Activated CD4-positive, alpha-beta T cell treated with anti-CD3 and anti-CD28 coated beads, Interleukin-2, amount 10 ng/mL, durations not matched to agents 24 days and 14 days (primary cell): Measurements from ENCODE around the gene C11orf21. TPM values are rescaled to one million over a fixed set of nuclear protein-coding genes. Genes with fewer than 3 reads are reported as not detected.
A peak's percentile ranks its signal among the peaks of the same experiment; 100 is the strongest.

Source experiments
- DNase-seq: peaks from one replicate; pipeline ENCODE4 v3.0.0; 2022
- H3K27ac Mint-ChIP-seq: one replicate; pipeline ENCODE4 v1.8.0; 2022; ENCODE audit warnings: mild to moderate bottlenecking, mixed read lengths
- H3K27me3 Mint-ChIP-seq: one replicate; pipeline ENCODE4 v1.8.0; 2022; ENCODE audit warnings: mixed read lengths
- H3K36me3 Mint-ChIP-seq: one replicate; pipeline ENCODE4 v1.8.0; 2022; ENCODE audit warnings: low read depth, mild to moderate bottlenecking, mixed read lengths
- H3K4me1 Mint-ChIP-seq: one replicate; pipeline ENCODE4 v1.8.0; 2021; ENCODE audit warnings: mixed read lengths
- H3K4me3 Mint-ChIP-seq: one replicate; pipeline ENCODE4 v1.8.0; 2022; ENCODE audit warnings: mild to moderate bottlenecking, moderate library complexity, mixed read lengths
- H3K9me3 Mint-ChIP-seq: one replicate; pipeline ENCODE4 v1.8.0; 2021; ENCODE audit warnings: mixed read lengths
- intact Hi-C: fragments of 100-400 bp; cut with micrococcal nuclease; formaldehyde crosslinking; loops from one replicate; pipeline ENCODE4 v1.15.1; 2023
- total RNA-seq: library from RNA; stranded (reverse); gene quantifications from 2 replicates; pipeline ENCODE4 v1.2.3, GENCODE V29; 2022

The C11orf21 gene
- total RNA-seq, 1 donor from 2014 or later, result 2.6 TPM

DNA sequence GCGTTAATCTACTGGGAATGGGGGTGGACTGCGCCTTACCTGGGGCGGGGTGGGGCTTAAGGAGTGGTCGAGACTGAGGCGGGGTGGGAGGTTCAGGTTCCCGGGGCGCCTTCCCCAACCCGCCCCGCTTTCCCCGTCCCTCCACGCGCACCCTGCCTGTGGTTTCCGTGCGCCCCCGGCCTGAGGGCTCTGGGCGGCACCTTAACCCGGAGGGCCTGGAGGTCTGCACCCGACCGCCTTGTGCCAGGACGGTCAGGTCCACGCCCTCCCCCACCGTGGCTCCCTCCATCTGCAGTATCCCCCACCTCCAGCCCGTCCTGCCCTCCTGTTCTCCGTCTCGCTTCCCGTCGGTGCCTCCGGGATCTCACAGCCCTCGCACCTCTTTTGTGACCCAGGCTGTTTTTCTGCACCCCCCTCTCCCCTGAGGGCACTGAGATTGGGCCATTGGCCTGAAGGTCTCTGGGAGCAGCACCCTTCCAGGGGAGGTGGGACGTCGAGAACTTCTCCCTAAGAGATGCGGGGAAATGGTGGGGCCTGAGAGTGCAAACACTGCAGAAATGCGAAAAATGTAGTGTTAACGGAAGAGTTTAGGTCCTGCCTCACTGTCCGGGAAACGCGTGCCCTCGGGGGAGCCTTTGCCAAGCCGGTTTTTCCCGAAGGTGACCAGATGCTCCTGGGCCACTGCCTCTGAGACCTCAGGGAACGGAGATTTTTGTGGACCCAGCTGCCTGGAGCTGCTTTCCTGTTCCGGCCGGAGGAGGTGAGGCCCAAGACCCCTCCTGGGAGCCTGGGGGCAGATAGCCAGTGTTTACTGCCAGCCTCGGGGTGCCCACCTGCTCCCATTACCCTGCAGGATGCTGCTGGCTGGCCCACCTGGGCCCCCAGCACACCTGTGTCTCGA is 30.1 kb downstream of the C11orf21 start:
- intact Hi-C loops, result no loop called here
- peaks cover 30% of the 10 kb centered on the region for H3K27me3 Mint-ChIP-seq
- peak overlapping the region; percentile 63 for H3K4me3 Mint-ChIP-seq
- H3K4me1 Mint-ChIP-seq, result peaks cover 6% of the 10 kb centered on the region
- no peaks in the 10 kb centered on the region for H3K36me3 Mint-ChIP-seq
- H3K9me3 Mint-ChIP-seq, result no peaks in the 10 kb centered on the region
- H3K27ac Mint-ChIP-seq, result no peak overlapping the region
- DNase-seq, result no peak

DNA sequence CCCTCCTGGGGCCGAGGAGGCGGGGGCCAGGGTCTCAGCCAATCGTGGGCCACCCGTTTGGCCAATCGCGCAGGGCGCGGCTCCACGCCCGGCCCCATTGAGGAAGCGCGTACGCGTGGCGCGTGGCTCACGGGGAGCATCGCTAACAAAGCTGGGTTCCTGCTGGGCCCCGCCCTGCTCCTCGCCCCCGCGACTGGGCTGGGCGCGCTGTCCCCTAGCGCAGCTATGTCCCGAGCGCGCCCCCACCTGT is 30.7 kb downstream of the C11orf21 start:
- intact Hi-C loops, result no loop called here
- Mint-ChIP-seq H3K27ac (no peak overlapping the region), H3K4me3 (no peak overlapping the region), H3K27me3 (peaks cover 30% of the 10 kb centered on the region), H3K4me1 (peaks cover 12% of the 10 kb centered on the region), H3K36me3 (no peaks in the 10 kb centered on the region), H3K9me3 (no peaks in the 10 kb centered on the region)
- no peak for DNase-seq

DNA sequence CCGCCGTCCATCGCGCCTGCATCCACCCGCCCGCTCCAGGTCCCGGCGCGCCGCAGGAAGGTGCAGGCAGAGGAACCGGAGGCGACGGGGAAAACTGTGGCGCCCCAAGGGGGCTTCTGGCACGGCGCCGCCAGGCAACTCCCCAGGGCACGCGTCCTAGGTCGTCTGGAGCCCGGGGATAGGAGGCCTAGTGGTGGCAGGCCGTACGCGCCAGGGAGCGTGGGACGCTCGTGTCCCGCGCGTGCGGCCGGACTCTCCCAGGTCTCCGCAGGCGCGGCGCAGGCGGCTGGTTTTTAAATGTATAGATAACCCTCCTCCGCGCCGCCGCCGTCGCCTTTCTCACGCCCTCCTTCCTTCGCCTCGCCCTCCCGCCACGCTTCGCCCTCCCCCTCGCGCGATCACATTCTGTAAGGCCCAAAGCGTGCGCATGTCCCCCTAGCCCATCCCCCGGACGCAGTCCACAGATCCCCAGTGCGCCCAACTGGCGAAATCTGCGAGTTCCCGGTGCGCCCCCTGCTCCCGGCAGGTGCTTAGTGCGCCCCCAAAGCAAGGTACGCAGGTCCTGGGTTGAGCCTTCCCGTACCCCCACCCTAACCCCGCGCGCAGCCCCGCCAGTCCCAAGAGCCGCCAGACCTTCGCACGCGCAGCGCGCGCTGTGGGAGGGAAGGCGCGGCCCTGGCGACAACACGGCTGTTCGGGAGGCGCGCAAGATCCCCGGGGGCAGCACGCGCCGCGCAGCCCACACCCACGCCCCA is 31.2 kb downstream of the C11orf21 start, which contains the start of gene ASCL2:
ASCL2 (minus strand) TSS at position 267 of the 755 bp plus-strand sequence; CDS start at position 11, 256 bp downstream.
- H3K27ac Mint-ChIP-seq, result peak within 1 kb of the TSS; percentile 70
- H3K36me3 Mint-ChIP-seq, result no peaks in the 10 kb centered on the region
- intact Hi-C loops, result no loop called here
- H3K9me3 Mint-ChIP-seq, result no peaks in the 10 kb centered on the region
- H3K27me3 Mint-ChIP-seq, result peaks cover 30% of the 10 kb centered on the region
- H3K4me1 Mint-ChIP-seq, result peaks cover 17% of the 10 kb centered on the region
- peak; percentile 80 for DNase-seq
- H3K4me3 Mint-ChIP-seq, result peak within 1 kb of the TSS; percentile 70

DNA sequence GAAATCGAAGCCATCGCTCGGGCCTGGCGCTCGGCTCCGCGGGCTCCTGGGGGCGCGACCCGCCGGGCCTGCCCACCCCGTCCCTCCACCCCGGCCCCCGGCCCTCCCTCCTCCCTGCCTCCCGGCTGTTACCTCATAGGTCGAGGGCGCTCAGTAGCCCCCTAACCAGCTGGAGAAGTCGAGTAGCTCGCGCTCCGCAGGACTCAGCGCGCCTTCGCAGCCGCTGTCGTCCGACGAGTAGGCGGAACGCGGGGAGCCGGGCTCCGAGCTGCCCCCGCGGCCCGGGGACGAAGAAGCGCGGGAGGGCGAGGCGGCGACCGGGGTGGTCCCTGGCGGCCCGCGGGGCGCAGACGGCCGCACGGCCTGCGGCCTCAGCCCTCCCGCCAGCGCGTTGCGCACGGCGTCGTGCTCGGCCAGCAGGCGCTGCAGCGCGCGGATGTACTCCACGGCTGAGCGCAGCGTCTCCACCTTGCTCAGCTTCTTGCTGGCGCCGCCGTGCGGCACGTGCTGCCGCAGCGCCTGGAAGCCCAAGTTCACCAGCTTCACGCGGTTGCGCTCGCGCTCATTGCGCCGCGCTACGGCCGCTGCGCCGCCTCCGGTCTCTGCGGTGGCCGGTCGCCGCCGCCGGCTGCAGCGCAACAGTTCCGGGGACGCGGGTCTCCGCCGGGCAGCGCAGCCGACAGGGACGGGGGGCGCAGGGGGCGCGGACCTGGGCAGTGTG is 32.0 kb downstream of the C11orf21 start:
- H3K4me3 Mint-ChIP-seq, result peak overlapping the region; percentile 70
- peak; percentile 84 for DNase-seq
- H3K4me1 Mint-ChIP-seq, result peaks cover 19% of the 10 kb centered on the region
- H3K27me3 Mint-ChIP-seq, result peaks cover 30% of the 10 kb centered on the region
- H3K36me3 Mint-ChIP-seq, result no peaks in the 10 kb centered on the region
- intact Hi-C loops, result loop anchor here (2.0 to 10.0 kb wide), 3 partner anchors 193 to 615 kb away; partner anchors contain the start of gene CDKN1C
- H3K9me3 Mint-ChIP-seq, result no peaks in the 10 kb centered on the region
- peak overlapping the region; percentile 70 for H3K27ac Mint-ChIP-seq

DNA sequence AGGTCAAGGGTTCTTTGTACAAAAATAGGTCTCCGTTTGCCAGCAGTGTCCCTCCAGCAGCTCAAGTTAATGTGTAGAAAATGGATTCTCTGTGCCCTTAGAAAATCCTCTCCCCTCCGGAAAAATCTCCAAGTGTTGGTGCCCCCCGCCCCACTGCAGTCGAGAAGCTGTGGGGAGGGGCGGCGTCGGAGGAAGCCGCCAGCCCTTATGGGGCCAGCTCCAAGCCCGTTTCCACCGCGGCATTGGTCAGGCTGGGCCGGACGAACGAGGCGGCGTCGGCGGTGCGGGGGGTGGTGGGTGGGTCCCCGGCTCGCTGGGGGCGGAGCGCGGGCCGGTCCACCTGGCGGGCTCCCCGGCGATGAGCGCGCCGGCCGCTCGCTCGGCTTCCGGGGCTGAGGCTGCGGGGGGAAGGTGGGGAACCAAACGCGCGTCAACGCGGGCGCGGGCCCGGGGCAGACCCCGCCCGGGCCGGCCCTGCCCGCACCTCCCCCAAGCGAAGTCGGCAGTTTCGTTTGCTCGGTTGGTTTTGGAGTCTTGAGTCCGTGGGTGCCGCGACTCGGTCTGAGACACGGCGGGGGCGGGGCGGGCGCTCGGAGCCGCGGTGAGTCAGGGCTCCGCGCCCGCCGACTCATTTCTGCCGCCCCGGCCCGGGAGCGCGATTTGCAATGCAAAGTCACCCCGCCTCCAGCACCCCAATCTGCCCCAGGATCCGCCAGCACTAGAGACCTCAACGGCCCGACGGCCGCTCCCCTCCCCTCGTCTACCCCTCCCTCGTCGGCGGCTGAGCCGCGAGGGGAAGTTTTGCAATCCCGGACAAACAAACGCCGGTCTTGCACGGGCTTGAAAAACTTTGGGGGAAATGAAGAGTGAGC is 32.8 kb downstream of the C11orf21 start:
- H3K4me3 Mint-ChIP-seq, result peak overlapping the region; percentile 70
- DNase-seq, result peak; percentile 86
- H3K36me3 Mint-ChIP-seq, result no peaks in the 10 kb centered on the region
- H3K4me1 Mint-ChIP-seq, result peaks cover 19% of the 10 kb centered on the region
- H3K9me3 Mint-ChIP-seq, result no peaks in the 10 kb centered on the region
- peaks cover 28% of the 10 kb centered on the region for H3K27me3 Mint-ChIP-seq
- H3K27ac Mint-ChIP-seq, result peak overlapping the region; percentile 70
- intact Hi-C loops, result loop anchor here (2.0 to 10.0 kb wide), 3 partner anchors 192 to 616 kb away; partner anchors contain the start of gene CDKN1C

DNA sequence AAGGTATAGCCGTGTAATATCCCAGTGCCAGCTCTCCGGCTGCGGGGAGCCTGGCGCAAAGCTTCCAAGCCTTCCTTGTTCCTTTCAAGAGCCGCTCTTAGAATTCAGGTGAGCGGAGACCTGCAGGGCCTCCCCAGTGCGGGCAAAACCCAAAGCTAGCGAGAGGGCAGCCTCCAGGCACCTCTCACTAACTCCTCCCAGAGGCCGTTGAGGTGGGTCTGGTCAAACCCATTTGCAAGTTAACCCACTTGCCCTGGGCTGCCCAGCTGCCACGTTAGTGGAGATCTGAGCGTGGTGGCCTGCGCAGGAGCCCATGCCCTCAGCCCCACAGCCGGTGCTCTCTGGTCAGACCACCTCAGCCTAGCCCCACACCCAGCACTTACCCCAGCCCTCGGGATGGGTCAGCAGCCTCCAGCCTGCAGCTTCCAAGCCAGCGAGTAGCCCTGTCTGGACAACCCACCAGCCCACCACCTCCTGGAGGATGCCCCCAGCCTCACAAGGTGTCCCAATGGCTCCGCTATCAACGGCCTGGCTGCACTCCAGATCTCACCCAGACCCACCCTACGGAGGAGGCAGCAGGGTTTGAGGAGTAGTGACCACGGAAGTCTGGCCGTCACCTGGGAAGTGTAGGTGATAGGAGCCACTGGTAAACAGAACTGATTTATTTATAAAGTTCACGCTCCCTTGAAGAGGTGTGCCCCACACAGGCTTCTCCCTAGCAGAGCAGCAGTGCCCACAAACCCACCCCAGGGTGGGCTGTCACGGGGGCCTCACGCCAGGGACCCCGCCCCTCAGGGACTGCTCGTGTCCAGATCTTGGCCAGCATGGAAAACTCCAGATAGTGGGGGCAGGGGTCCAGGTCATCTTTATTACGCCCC is 33.6 kb downstream of the C11orf21 start:
- H3K27ac Mint-ChIP-seq, result peak overlapping the region; percentile 29
- peak; percentile 53 for DNase-seq
- intact Hi-C loops, result loop anchor here (2.0 to 10.0 kb wide), 3 partner anchors 191 to 617 kb away; partner anchors contain the start of gene CDKN1C
- H3K27me3 Mint-ChIP-seq, result peaks cover 25% of the 10 kb centered on the region
- peak overlapping the region; percentile 50 for H3K4me3 Mint-ChIP-seq
- no peaks in the 10 kb centered on the region for H3K36me3 Mint-ChIP-seq
- peaks cover 19% of the 10 kb centered on the region for H3K4me1 Mint-ChIP-seq
- no peaks in the 10 kb centered on the region for H3K9me3 Mint-ChIP-seq

DNA sequence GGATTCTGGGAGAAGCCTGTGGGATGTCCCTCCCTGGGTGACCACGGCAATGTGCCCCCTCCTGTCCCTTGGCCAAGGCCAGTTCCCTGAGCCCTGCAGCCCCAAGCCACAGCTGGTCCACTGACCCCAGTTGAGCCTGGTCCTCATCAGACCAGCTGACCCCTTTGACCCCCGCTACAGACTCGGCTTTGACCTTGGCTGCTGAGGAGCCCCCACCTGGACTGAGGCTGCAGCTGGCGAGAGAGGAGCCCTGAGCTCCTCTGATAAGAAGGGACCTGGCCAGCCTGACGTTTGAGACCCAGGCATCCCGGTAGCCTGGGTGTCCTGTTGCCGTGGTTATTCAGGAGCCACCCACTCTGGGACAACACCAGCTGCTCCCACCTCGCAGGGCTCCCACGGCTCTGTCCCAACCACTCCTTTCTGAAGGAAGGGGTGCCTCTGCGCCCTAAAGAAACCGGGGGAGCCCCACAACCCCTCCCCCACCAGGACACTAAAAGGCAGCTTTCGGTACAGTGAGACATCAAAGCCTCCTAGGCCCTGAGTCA is 34.3 kb downstream of the C11orf21 start:
- Mint-ChIP-seq H3K27ac (no peak overlapping the region), H3K27me3 (peaks cover 18% of the 10 kb centered on the region), H3K9me3 (no peaks in the 10 kb centered on the region), H3K36me3 (no peaks in the 10 kb centered on the region), H3K4me3 (no peak overlapping the region), H3K4me1 (peaks cover 19% of the 10 kb centered on the region)
- intact Hi-C loops, result loop anchor here (5.0 to 10.0 kb wide), 2 partner anchors 410 to 617 kb away; partner anchors contain the start of gene CDKN1C
- DNase-seq, result peak; percentile 55

DNA sequence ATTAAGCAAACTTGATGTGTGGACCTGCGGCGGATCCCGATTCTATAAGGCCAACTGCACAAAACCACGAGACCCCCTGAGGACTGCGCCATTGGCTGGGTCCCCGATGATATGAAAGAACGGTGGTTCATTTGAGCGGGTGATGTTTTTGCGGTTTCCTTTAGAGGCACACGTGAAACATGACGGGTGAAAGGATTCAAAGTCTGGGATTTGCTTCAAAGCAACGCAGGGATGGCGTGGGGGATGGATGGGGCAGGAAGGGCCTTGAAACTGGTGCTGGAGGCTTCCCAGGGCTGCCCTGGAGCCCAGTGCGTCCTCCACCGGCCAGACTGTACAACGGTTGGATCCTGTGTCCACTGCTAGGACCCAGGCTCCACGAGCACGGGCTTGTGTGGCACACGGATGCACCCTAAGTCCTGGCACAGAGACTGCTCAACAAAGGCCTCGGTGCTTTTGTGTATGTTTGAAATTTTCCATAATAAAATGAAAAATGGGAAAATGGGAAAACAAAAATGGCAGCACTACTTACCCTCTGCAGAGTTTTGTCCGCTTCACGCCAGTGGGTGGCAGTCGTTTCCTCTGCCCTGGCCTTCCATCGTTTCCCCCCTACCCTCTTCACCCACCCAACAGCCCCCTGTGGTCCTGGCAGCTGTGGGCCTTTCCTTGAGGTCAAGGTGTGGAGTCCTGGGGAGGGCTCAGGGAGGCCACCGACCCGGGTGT is 35.0 kb downstream of the C11orf21 start:
- intact Hi-C loops, result loop anchor here (5.0 to 10.0 kb wide), 2 partner anchors 409 to 618 kb away; partner anchors contain the start of gene CDKN1C
- H3K36me3 Mint-ChIP-seq, result no peaks in the 10 kb centered on the region
- peaks cover 19% of the 10 kb centered on the region for H3K4me1 Mint-ChIP-seq
- DNase-seq, result peak; percentile 53
- H3K9me3 Mint-ChIP-seq, result no peaks in the 10 kb centered on the region
- H3K4me3 Mint-ChIP-seq, result no peak overlapping the region
- no peak overlapping the region for H3K27ac Mint-ChIP-seq
- peaks cover 15% of the 10 kb centered on the region for H3K27me3 Mint-ChIP-seq

DNA sequence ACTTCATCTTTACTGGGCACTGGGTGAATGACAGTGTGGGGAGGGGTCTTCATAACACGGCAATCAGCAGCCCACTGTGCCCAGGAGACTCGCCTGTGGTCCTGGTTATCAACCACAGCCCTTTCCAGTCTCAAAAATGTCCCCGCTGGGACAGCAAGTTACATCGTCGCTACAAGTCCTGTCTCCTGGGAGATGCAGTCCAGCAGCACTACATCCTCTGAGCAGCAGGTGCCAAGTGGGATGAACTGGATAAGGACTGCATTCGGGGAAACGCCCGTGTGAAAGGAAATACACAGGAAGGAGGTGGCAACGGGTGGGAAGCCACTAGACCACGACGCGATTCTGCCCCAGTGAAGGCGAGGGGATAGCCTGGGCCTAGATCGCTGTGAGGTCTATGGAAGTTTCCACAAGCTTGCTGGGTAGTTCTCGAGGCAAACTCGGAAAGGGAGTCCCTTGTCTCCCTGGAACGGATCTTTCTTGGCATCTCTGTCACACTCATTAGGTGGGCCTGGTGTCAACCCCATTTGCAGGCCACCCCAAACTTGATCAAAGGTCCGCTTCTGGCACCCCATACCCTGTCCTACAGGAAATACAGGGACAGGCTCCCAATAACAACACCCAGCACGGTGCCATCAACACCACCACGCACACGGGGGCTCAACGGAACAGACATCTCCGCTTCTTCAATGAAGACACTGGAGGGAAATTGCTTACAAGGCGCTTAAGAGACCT is 35.7 kb downstream of the C11orf21 start:
- Mint-ChIP-seq H3K27ac (peak overlapping the region; percentile 68), H3K27me3 (peaks cover 11% of the 10 kb centered on the region), H3K36me3 (no peaks in the 10 kb centered on the region), H3K9me3 (no peaks in the 10 kb centered on the region), H3K4me1 (peaks cover 19% of the 10 kb centered on the region), H3K4me3 (peak overlapping the region; percentile 57)
- intact Hi-C loops, result loop anchor here (1.0 to 10.0 kb wide), 3 partner anchors 124 to 619 kb away; partner anchors contain the start of gene CDKN1C
- no peak for DNase-seq

DNA sequence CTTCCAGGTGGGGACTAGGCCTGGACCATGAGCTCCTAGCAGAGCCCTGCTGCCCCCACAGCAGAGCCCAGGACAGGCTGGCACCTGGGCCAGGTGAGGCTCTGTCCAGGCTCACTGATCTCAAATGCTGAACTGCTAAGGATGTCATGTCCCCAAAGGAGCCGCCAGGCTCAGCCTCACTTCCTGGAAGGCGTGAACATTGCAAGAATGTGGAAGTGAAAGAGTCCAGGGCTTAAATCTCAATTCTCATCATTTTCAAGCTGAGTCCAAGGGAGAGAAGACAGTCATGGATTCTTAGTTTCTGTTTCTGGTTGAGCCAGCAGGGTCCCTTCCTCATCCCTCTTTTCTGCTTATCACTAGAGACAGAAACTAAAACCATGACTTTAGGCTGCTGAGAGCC is 36.3 kb downstream of the C11orf21 start:
- Mint-ChIP-seq H3K27me3 (peaks cover 8% of the 10 kb centered on the region), H3K4me3 (peak overlapping the region; percentile 57), H3K9me3 (no peaks in the 10 kb centered on the region), H3K4me1 (peaks cover 17% of the 10 kb centered on the region), H3K27ac (peak overlapping the region; percentile 68), H3K36me3 (no peaks in the 10 kb centered on the region)
- DNase-seq, result peak; percentile 80
- intact Hi-C loops, result loop anchor here (1.0 to 10.0 kb wide), 3 partner anchors 123 to 619 kb away; partner anchors contain the start of gene CDKN1C
